GM23338 (cell line): ENCODE measurements around the gene SYNPO. TPM values are rescaled to one million over a fixed set of nuclear protein-coding genes. Genes with fewer than 3 reads are reported as not detected.

Experiments used
- ATAC-seq: fragments of 200-7000 bp; cut with Tn5 transposase; 3 replicates; pipeline ENCODE4 v1.9.1; 2020
- DNase-seq: peaks from one replicate; pipeline ENCODE4 v3.0.0-alpha.2; 2015; ENCODE audit warnings: low spot score
- H2AFZ ChIP-seq: fragments of 200-600 bp; sonication (generic); 2 replicates; pipeline ENCODE4 v1.8.0; 2016; ENCODE audit warnings: antibody characterized with exemption, mild to moderate bottlenecking, moderate library complexity
- H3F3A ChIP-seq: fragments of 200-600 bp; sonication (generic); replicated peaks from 2 replicates; pipeline ENCODE4 v1.8.0; 2017; ENCODE audit warnings: antibody characterized with exemption, mixed run types, low read depth
- H3K27ac ChIP-seq: fragments of 200-600 bp; sonication (generic); 2 replicates; pipeline ENCODE4 v1.6.1; 2016; ENCODE audit warnings: low read depth
- H3K27me3 ChIP-seq: fragments of 200-600 bp; sonication (generic); 2 replicates; pipeline ENCODE4 v1.8.0; 2016; ENCODE audit warnings: mild to moderate bottlenecking, mixed run types, moderate library complexity; ENCODE audit not compliant: insufficient read depth
- H3K36me3 ChIP-seq: fragments of 200-600 bp; sonication (generic); 2 replicates; pipeline ENCODE4 v1.8.0; 2016; ENCODE audit warnings: mild to moderate bottlenecking; ENCODE audit not compliant: insufficient read depth
- H3K4me1 ChIP-seq: fragments of 200-600 bp; sonication (generic); 2 replicates; pipeline ENCODE4 v1.8.0; 2016; ENCODE audit warnings: mild to moderate bottlenecking, moderate library complexity; ENCODE audit not compliant: insufficient read depth
- H3K4me2 ChIP-seq: fragments of 200-600 bp; sonication (generic); 2 replicates; pipeline ENCODE4 v1.7.1; 2017; ENCODE audit warnings: mixed run types
- H3K4me3 ChIP-seq: fragments of 200-600 bp; sonication (generic); 2 replicates; pipeline ENCODE4 v1.6.1; 2016; ENCODE audit warnings: mixed run types
- H3K79me2 ChIP-seq: fragments of 200-600 bp; sonication (generic); replicated peaks from 2 replicates; pipeline ENCODE4 v1.8.0; 2017; ENCODE audit warnings: mild to moderate bottlenecking; ENCODE audit not compliant: insufficient read depth
- H3K9me2 ChIP-seq: fragments of 200-600 bp; sonication (generic); 2 replicates; pipeline ENCODE4 v1.8.0; 2017; ENCODE audit not compliant: insufficient read depth
- H4K20me1 ChIP-seq: fragments of 200-600 bp; sonication (generic); replicated peaks from 2 replicates; pipeline ENCODE4 v1.8.0; 2017; ENCODE audit warnings: mild to moderate bottlenecking; ENCODE audit not compliant: insufficient read depth
- H3K27ac Mint-ChIP-seq: 2 replicates; pipeline ENCODE4 v1.8.0; 2020; ENCODE audit warnings: inconsistent platforms, mild to moderate bottlenecking, moderate library complexity, mixed read lengths
- H3K27me3 Mint-ChIP-seq: 3 replicates; pipeline ENCODE4 v1.8.0; 2022; ENCODE audit warnings: low read depth, mild to moderate bottlenecking, moderate library complexity, mixed read lengths, inconsistent platforms; ENCODE audit not compliant: insufficient read depth, poor library complexity
- H3K36me3 Mint-ChIP-seq: 3 replicates; pipeline ENCODE4 v1.8.0; 2021; ENCODE audit warnings: low read depth, mild to moderate bottlenecking, inconsistent platforms, moderate library complexity, mixed read lengths
- H3K4me1 Mint-ChIP-seq: 3 replicates; pipeline ENCODE4 v1.8.0; 2020; ENCODE audit warnings: mild to moderate bottlenecking, inconsistent platforms, mixed read lengths
- H3K4me3 Mint-ChIP-seq: 3 replicates; pipeline ENCODE4 v1.8.0; 2021; ENCODE audit warnings: moderate library complexity, mild to moderate bottlenecking, inconsistent platforms, mixed read lengths
- H3K9me3 Mint-ChIP-seq: 3 replicates; pipeline ENCODE4 v1.8.0; 2020; ENCODE audit warnings: moderate library complexity, mild to moderate bottlenecking, inconsistent platforms, mixed read lengths
- CREB1 ChIP-seq: fragments of 250-450 bp; sonication (Bioruptor Pico); IDR thresholded peaks from 2 replicates; pipeline ENCODE4 v1.5.0; 2020; ENCODE audit warnings: low read depth, mild to moderate bottlenecking, moderate library complexity
- CTCF ChIP-seq, 2 experiments: fragments of 200-600 bp in 1 of 2; sonication (generic) in 1 of 2; conservative IDR thresholded peaks; 2 replicates each; pipeline versions ENCODE4 v1.5.1 to v1.6.1; 2016 to 2017; ENCODE audit warnings: antibody characterized with exemption in 2 of 2, low read depth in 2 of 2, mild to moderate bottlenecking in 2 of 2, moderate library complexity in 1 of 2
- EZH2 ChIP-seq: fragments of 200-600 bp; sonication (generic); IDR thresholded peaks from one replicate; pipeline ENCODE4 v1.8.0; 2017; ENCODE audit warnings: antibody characterized with exemption, mild to moderate bottlenecking, low read depth; ENCODE audit not compliant: unreplicated experiment
- JUNB ChIP-seq: IDR thresholded peaks from one replicate; pipeline ENCODE4 v1.6.1; 2016; ENCODE audit warnings: antibody characterized with exemption; ENCODE audit not compliant: unreplicated experiment
- NANOG ChIP-seq: IDR thresholded peaks from 2 replicates; pipeline ENCODE4 v1.6.1; 2016; ENCODE audit warnings: antibody characterized with exemption, borderline replicate concordance
- POLR2AphosphoS5 ChIP-seq: IDR thresholded peaks from 2 replicates; pipeline ENCODE4 v1.6.1; 2016; ENCODE audit warnings: antibody characterized with exemption, low read depth
- REST ChIP-seq: IDR thresholded peaks from one replicate; pipeline ENCODE4 v1.6.1; 2018; ENCODE audit warnings: antibody characterized with exemption; ENCODE audit not compliant: unreplicated experiment
- STAT1 ChIP-seq: IDR thresholded peaks from one replicate; pipeline ENCODE4 v1.6.1; 2016; ENCODE audit warnings: antibody characterized with exemption; ENCODE audit not compliant: unreplicated experiment
- ZNF114 ChIP-seq: fragments of 250-450 bp; sonication (Bioruptor Pico); IDR thresholded peaks from 2 replicates; pipeline ENCODE4 v1.5.0; 2020; ENCODE audit warnings: mild to moderate bottlenecking, moderate library complexity
- ZNF331 ChIP-seq: fragments of 250-450 bp; sonication (Bioruptor Pico); IDR thresholded peaks from 2 replicates; pipeline ENCODE4 v1.5.0; 2020; ENCODE audit warnings: low read depth, mild to moderate bottlenecking, moderate library complexity
- polyA plus RNA-seq: library from polyadenylated mRNA; unstranded; fragments of >200 nt; fragmentation: Nextera tagmentation; extraction: Ambion mirVana; gene quantifications from 2 replicates; pipeline ENCODE4 v1.2.1, GENCODE V29; 2016
- total RNA-seq: library from RNA; depleted of rRNA; stranded (reverse); fragments of >200 nt; shearing (Covaris generic); gene quantifications from 2 replicates; pipeline ENCODE4 v1.2.3, GENCODE V29; 2014

The SYNPO gene
- total and polyA plus RNA-seq, 2 experiments from 2014 or later, result 0.16 to 1.3 TPM

- Histone ChIP-seq H2AFZ (no peak overlapping the region), H3K79me2 (no peaks in the 10 kb centered on the region), H3F3A (no peaks in the 10 kb centered on the region), H3K4me2 (no peak overlapping the region), H3K4me1 (0 out of 2 replicates have a peak, but pooled peaks cover 6% of the 10 kb centered on the region), H4K20me1 (no peaks in the 10 kb centered on the region), H3K27ac (no peak overlapping the region), H3K27me3 (no peaks in the 10 kb centered on the region), H3K9me2 (no peaks in the 10 kb centered on the region), H3K36me3 (no peaks in the 10 kb centered on the region), H3K4me3 (no peak overlapping the region)
- ATAC-seq (no peak), DNase-seq (no peak)
- no peaks in the 10 kb centered on the region for H3K9me3 Mint-ChIP-seq
- H3K36me3 Mint-ChIP-seq, result no peaks in the 10 kb centered on the region
- TF ChIP-seq ZNF114 (CRISPR knock-in tag), result no peak
- TF ChIP-seq ZNF331 (CRISPR knock-in tag), result no peak
- TF ChIP-seq REST, result no peak
- TF ChIP-seq NANOG, result no peak
- TF ChIP-seq CTCF (conservative IDR thresholded peaks at IDR 0.05; ENCODE audit: low read depth in 2 of 2), result no peak
- TF ChIP-seq STAT1, result no peak
- TF ChIP-seq EZH2, result no peak
- no peak for TF ChIP-seq JUNB
- no peak overlapping the region for H3K27ac Mint-ChIP-seq
- H3K4me1 Mint-ChIP-seq, result peaks cover 30% of the 10 kb centered on the region
- no peak overlapping the region for H3K4me3 Mint-ChIP-seq
- H3K27me3 Mint-ChIP-seq, result peaks cover 3% of the 10 kb centered on the region
These were observed 28.1 kb upstream of the SYNPO start for GRCh38 chr5:150612405-150612804.

- no peaks in the 10 kb centered on the region for H3K36me3 ChIP-seq
- H3K4me3 ChIP-seq, result no peak overlapping the region
- Mint-ChIP-seq H3K36me3 (no peaks in the 10 kb centered on the region), H3K4me1 (peaks cover 32% of the 10 kb centered on the region), H3K9me3 (no peaks in the 10 kb centered on the region), H3K4me3 (no peak overlapping the region; the same call in 2 of the 3 replicates), H3K27me3 (peaks cover 3% of the 10 kb centered on the region), H3K27ac (no peak overlapping the region)
- ATAC-seq (no peak), DNase-seq (no peak)
- no peaks in the 10 kb centered on the region for H3K9me2 ChIP-seq
- no peak overlapping the region for H3K4me2 ChIP-seq
- H4K20me1 ChIP-seq, result no peaks in the 10 kb centered on the region
- no peak overlapping the region for H2AFZ ChIP-seq
- no peaks in the 10 kb centered on the region for H3F3A ChIP-seq
- no peak overlapping the region for H3K27ac ChIP-seq
- 0 out of 2 replicates have a peak, but pooled peaks cover 6% of the 10 kb centered on the region for H3K4me1 ChIP-seq
- no peaks in the 10 kb centered on the region for H3K27me3 ChIP-seq
- no peaks in the 10 kb centered on the region for H3K79me2 ChIP-seq
- TF ChIP-seq CREB1 (CRISPR knock-in tag), result no peak
- no peak for TF ChIP-seq POLR2AphosphoS5
- no peak for TF ChIP-seq JUNB
- no peak for TF ChIP-seq STAT1
- TF ChIP-seq REST, result no peak
These were observed 27.4 kb upstream of the SYNPO start for GRCh38 chr5:150612905-150613670.
